HG03064 (cell line): ENCODE measurements around the gene PRR5L.

Experiments
- ATAC-seq: cut with Tn5 transposase; IDR thresholded peaks from one replicate; pipeline ENCODE4 v1.9.1; 2021; ENCODE audit warnings: low read depth; ENCODE audit not compliant: unreplicated experiment

Gene PRR5L

DNA sequence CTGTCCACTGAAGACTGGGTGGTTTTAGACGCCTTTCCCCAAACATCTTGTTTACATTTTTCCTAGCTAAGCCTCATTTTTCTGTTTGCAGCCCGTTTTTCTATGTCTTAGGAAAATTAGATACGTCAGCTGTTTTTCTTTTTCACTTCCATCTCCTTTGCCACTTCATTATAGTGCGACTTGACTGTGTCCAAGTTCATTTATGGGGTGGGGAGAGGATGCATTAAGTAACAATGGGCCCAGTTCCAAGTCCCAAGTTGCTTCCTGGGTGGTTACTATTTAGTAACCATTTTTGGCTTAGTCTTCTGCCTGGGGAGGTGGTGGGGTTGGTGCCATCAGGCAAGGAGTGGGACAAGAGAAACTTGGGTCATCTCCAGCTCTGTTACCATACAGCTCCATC, 131.0 kb downstream of the PRR5L start:
- ATAC-seq: no peak

DNA sequence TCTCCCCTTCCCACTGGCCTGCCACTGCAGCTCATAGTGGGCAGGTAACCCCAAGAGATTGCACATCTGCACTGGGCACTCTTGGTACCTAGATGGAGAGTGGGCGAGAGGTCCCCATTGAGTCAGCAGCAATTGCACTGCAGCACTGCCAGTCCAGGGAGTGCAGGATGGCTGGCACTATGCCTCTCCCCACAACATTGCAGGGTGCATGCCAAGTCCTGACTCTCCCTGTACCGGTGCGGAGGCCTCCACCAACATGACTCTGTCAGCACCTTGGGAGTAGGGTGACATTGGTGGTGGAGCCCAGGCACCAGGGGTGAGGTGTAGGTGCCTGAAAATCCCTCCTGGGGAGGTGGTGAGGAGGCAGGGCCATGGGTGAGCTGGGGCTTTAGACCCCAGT, 131.8 kb downstream of the PRR5L start:
- ATAC-seq: no peak

DNA sequence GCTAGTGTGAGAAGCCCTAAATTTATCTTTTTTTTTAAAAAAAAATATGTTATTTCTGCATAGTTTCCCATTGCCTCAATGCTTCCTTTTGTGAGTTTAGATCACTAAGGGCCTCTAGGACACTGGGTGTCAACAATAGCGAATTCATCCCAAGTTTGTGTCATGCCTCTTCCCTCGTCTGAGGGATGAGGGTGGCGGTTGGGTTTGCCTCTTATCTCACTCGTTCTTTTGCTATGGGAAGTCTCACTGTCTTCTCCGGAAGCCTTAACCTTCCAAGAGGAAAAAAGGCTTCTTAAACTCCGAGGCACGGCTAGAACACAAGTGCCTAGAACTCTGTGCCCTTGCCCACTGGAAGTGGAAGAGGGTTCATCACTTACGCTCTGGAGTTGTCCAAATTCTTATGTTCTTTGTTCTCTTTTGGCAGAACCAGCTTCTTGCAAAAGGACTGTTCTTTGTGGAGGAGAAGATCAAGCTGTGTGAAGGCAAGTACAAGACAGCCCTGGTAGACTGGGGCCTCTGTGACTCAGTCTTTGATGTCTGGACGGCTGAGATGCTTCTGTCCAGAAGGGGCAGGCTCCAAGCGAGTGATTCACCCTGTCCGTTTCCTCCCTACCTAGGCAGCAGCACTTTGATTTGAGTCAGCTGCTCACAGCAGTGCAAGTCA, 135.5 kb downstream of the PRR5L start:
- no peak for ATAC-seq

DNA sequence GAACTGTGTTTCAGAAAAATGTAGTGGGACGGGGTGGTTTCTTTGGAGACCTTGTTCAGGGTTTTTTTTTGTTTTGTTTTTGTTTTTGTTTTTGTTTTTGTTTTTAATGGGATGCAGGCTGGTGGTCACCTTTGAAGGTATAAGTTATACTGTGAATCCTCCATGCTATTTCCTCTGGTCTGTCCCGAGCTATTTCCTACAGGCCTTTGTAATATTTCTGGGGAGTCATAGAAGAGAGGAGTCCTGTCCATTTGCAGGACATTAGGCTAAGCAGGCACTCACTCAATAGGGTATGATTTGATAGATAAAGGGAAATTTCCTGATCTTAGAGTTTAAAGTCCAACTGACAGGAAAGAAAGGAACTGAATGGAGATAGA, 136.0 kb downstream of the PRR5L start:
- ATAC-seq: no peak

DNA sequence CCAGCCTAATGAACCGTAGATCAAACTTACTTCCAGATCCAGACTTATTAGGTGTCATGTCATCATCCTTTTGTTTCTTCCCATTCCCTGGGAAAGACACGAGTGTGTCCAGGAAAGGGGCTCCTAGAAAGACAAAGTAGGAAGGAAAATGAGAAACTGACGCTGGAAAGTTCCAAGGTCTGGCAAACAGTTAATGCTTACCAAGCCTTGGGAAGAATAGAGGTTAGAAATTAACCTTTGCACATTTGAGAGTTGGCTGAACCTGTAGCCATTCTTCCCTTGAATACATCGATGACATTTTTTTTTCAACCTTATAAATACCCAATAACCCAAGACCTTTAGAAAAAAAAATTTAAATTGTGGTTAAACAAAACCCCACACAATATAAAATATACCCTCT, 136.7 kb downstream of the PRR5L start:
- ATAC-seq: no peak

DNA sequence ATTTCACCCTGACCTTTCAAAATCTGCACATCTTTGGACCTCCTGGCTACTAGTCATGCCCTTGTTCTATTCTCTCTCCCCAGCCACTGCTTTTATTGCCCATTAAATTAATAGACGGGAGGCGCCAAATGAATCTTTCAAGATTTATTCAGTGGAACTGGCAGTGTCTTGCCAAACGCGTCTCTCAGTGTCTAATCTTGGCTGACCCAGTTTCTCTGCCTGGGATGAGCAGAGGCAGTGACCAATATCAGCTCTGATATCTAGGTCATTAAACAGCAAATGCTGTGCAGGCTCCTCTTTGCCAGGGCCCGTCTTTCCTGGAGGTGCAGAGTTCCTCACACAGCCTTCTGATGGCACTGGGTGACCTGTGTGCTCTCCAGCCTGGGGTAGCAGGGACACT, 140.0 kb downstream of the PRR5L start:
- ATAC-seq: no peak

DNA sequence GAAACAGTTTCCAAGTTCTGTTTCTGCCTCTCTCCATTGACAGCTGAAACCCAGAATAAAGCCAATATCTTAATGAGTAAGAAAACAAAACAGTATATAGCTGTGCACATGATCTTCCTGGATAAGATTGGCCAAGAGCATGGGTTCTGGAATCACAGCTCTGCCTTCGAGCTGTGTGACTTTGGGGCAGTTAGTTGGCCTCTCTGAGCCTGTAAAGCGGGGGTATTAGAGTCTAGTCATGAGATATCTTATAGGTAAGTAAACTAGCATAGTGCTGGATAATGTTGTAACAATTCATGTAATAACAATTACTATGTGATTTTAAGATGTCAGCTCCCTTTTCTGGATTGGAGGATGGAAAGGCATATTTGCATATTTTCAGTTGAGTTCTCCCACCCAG, 140.5 kb downstream of the PRR5L start:
- no peak for ATAC-seq

DNA sequence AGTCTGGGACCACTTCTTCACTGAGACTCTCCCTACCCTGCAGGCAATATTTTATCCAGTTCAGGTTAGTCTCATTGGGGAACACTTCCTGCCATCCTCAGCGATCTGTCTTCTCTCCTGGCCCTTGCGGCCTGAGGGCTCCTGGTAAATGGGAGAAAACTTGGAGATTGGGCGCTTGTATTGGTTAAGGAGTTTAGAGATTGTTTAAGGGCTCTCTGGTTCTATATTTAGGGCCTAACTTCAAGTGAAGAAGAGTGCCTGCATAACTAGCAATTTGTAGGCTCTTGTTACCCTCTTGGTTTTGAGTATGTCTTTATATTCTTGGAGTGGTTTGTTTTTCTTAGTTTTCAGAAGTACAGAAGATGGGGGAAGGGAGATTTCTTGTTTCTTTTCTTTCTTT, 141.3 kb downstream of the PRR5L start:
- no peak for ATAC-seq

DNA sequence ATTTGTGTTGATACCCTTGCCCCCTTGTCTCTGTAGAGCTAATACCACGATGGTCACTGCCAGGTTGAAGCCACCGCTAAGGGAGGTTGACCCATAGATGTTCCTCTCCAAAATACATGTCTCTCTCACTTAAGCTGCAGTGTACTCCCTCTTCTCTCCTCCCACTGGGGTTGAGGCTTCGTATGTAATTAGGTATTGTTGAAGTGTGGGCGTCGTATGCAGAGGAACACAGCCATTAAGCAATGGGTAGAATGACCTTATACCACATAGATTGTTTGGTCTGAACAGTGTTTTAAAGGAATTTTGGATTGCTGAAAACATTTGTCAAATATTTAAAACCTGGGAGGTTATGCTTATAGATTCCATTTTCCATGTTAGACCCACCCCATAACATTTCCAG, 142.0 kb downstream of the PRR5L start:
- ATAC-seq: no peak

DNA sequence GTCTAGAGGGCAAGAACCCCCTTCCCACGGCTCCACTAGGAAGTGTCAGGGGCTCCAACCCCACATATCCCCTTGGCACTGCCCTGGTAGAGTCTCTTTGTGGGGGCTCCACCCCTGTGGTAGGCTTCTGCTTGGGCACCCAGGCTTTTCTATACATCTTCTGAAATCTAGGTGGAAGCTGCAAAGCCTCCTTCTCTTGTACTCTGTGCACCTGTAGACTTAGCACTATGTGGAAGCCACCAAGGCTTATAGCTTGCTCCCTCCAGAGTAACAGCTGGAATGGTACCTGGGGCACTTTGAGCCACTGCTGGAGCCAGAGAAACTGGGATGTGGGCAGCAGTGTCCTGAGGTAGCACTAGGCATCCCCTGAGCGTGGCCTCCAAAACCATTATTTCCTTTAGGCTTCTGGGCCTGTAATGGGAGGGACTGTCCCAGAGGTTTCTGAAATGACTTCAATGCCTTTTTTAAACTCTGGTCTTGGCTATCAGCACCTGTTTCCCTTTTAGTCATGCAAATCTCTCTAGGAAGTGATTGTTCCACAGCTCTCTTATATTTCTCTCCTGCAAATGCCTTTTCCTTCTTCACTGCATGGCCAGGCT, 145.6 kb downstream of the PRR5L start:
- peak; percentile 99 for ATAC-seq

DNA sequence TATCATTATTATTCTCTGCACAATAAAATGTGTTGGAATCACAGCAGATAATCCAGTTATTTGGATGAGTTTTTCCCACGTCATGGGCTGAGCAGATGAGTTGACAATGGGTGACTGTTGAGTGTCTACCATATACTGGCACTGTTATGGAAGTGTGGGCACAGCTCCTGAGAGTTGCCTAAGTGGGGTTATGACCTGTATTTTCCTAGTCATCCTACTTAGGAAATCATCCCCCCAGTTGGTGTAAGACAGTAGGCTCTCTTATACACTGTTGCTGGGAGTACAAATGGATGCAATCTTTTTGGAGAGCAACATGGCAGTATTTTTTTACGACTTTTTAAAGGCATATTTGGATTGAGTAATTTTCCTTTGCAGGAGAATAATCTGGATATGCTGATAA, 147.6 kb downstream of the PRR5L start:
- no peak for ATAC-seq

DNA sequence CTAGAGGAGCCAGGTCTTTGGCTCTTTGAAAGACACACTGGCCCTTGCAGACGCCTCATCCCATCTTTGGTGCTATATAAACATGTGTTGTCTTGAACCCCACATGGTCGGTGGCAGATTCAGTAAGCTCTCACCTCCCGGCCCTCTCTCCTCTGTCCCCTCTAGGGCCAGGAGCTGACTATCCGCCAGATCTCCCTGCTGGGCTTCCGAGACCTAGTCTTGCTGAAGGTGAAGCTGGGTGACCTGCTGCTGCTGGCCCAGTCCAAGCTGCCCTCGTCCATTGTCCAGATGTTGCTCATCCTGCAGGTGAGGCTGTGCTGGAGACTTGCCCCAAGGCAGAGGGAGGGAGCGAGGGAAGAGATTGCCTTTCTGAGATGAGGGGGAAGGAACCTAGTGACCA, 150.0 kb downstream of the PRR5L start:
- ATAC-seq: no peak

DNA sequence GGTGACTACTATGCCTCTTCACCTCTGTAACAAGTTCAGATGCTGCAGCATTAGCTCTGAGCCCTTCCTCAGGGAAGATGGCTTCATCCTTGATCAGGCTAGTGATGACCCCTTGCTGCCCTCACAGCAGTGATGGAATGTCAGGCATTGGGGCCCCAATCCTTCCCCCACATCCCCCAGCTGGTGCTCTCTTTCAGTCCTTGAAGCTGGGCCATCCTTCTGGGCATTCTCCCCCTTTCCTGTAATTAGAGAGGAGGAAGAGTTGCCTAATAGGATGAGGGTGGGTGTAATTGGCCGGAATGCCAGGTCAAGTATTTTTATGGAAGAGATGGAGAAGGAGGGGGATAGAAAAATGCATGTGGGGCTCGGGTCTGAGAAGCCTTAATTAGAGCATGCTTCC, 151.4 kb downstream of the PRR5L start:
- no peak for ATAC-seq

DNA sequence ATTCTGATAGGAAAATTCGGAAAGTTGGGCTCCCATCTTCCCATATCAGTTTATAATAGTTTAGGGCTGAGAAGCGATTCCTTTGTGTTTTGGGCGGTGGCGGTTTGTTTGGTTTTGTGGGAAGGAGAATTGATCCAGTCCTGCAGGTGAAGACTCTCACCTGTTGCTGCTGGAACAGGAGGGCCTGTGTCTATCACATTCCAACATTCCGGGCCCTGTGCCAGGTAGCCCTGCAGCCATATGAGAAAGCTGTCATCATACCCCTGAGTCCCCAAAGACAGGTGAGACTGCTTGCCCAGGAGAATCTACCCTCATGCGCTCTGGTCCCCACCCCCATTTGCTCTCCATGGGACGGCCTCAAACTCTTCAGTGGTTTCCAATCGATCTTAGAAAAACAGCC, 151.9 kb downstream of the PRR5L start:
- no peak for ATAC-seq

DNA sequence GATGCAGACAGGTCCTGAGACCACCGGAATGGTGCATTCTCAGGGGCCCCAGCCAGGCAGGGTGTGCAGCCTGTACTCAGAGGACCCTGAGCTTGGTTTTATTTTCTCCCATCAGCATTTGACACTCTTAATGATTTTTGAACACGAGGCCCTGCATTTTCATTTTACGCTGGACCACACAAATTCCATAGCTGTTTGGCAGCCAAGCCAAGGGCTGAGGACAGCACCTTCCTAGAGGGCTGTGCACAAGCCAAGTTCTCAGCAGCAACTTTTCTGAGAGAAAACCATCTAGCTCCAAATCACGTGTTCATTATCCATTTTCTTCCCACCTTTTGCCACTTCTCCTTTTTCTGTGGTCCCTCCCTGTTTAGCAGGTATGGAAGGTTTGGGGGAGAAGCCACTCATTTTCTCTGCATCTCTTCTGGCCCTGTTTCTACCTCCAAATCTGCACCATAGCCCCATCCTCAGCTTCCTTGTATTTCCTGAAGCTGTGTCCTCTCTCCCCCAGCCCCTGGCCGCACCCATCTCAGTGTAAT, 153.5 kb downstream of the PRR5L start:
- no peak for ATAC-seq

DNA sequence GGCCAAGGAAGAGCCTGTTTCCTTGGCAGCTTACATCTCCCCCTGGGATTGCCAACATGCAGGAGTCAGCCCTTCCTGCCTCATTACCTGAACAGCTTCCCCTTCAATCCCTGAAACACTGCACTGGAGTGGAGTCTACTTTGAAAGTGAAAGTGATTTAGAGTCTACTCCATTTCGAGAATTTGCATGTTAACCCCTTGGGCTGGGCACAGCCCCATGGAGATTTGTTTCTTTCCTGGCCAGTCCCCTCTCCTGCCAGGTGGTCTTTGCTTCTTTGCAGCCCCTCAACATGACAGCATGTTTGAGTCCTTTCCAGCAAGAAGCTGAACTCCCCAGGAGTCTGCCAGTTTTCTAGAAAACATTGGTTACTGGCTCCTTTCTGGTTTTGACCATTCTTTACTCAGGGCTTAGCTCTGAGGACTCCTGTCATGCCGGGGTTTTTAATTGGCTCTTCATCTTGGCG, 154.1 kb downstream of the PRR5L start:
- ATAC-seq: no peak

DNA sequence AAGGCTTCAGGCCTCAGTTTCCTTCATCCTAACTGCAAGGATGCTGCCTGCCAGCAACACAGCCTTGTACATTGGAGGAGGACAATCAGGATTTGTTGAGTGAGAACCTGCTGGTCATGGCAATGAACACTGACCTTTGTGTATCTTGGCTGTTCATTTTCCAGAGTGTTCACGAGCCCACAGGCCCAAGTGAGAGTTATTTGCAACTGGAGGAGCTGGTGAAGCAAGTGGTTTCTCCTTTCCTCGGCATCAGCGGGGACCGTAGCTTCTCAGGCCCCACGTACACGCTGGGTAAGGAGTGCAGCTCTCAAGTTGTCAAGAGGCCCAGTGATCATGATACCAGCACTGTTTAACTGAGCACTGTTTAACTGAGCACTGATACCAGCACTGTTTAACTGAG, 155.0 kb downstream of the PRR5L start:
- ATAC-seq: no peak

DNA sequence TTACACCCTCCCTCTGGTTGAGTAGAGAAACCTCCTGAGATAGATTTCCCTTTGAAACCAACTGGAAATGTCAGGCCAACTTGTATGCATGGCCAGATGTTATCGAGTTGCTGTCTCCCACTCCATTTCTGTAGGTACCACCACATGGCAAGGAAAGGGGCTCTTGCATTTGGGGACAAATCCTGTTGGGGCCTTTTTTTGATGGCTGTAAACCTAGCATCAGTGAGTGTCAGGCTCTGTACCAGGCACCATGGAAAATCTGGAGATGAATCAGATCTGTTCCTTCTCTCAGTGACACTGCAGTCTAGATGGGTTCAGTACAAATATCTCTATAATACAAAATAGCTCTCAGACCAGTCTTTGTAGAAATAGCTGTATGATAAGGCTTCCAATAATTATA, 155.6 kb downstream of the PRR5L start:
- no peak for ATAC-seq

DNA sequence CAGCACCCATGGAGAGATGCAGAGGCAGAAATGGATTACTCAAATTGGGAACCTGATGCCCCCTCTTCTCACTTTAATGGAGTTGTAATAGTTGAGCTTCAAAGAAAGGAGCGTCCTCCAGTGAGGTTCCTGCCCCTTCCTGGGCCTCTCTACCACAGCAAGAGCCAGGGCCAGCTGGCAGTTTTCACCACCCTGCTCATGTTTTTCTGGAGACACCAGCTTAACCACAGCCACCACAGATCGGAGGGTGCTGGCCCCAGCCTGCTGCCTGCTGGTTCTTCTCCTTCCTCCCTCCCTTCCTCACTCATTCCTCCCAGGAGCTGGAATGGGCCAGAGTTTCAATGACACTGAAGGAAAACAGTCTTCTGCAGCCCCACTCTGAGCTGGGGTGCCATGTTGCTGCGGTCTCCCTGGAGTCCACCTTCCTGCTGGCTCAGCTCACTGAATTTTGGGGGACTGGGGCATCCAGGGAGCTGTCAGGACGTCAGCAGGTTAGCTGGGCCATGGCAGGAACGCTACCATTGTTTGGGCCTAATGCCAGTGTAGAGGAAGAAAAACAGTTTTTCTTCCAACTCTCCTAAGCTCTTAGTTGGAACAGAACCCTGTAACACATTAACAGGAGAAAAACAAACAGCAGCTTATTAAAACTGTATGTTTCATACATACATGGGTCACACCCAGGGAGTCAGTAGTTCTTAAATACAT, 156.3 kb downstream of the PRR5L start:
- ATAC-seq: no peak

DNA sequence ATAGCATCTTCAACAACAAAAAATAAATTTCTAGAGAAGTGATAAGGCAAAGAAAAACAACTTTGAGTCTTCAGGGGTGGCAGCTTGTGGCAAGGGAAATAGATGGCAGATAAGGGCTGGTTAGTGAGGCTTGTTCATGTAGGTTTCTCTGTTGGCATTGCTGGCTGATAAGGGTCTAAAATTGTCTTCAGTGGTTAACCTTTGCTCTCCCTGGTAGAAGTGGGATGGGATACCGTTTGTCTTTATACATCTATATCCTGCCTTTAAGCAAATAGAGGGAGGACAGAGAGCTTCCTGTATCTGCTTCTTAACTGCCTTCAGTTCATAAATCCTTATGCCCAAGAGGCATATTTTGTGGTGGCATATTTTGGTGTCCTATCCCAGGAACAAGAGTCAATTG, 156.9 kb downstream of the PRR5L start:
- ATAC-seq: no peak

DNA sequence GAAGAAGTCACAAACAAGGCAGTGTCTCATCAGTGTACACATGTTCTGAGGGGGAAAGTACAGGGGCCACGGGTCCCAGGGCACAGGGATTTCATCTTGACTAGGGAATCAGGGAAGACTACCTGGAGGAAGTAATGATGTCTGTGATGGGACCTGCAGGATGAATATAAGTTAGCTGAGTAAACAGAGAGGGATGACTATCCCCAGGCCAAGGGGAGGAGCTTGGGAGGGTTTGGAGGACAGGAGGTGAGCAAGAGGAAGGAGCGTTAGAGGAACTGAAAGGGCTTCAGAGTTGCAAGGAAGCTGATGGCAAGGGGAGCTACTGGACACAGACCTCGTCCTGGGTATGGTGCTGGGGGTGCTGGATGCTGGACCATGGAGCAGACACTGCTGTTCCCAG, 157.6 kb downstream of the PRR5L start:
- no peak for ATAC-seq

DNA sequence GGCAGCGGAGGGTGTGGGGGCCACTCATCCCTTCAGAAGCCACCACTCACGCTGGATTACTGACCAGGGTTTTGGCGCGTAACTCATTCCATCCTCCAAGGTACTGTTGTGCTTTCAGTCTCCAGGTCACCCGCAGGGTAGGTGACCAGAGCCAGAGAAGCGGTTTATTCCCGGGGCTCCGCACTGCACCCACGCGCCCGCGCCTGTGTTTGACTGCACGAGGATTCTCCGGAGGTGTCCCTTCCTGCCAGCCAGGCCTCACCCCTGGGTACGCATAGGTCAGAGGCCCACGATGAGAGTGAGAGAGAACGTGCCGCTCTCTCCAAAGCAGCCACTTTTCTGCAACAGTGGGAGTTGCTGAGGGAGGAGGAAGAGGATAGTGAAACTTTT, 158.5 kb downstream of the PRR5L start:
- ATAC-seq: no peak
